Cardiac muscle cell (in vitro differentiated cells and primary cell): ENCODE measurements around the gene MTRFR. TPM values are rescaled to one million over a fixed set of nuclear protein-coding genes. Genes with fewer than 3 reads are reported as not detected.

ENCODE experiments used
- DNase-seq, 2 donors: peaks; one replicate each; pipeline versions ENCODE4 v3.0.0 to v3.0.0-alpha.2; 2010 to 2017; ENCODE audit warnings: low read depth in 1 of 2, low spot score in 1 of 2
- H3K27ac ChIP-seq: fragments of 200-600 bp; sonication (generic); 2 replicates; pipeline ENCODE4 v1.5.1; 2016
- H3K27me3 ChIP-seq: fragments of 200-600 bp; sonication (generic); 2 replicates; pipeline ENCODE4 v1.6.0; 2016; ENCODE audit warnings: control low read depth
- H3K36me3 ChIP-seq: fragments of 200-600 bp; sonication (generic); 2 replicates; pipeline ENCODE4 v1.5.1; 2016; ENCODE audit warnings: control low read depth
- H3K4me1 ChIP-seq: fragments of 200-600 bp; sonication (generic); 2 replicates; pipeline ENCODE4 v1.8.1; 2017; ENCODE audit warnings: low read depth, mild to moderate bottlenecking, mixed run types
- H3K4me3 ChIP-seq: fragments of 200-600 bp; sonication (generic); 2 replicates; pipeline ENCODE4 v1.5.1; 2016; ENCODE audit warnings: mild to moderate bottlenecking
- H3K9me3 ChIP-seq: fragments of 200-600 bp; sonication (generic); 2 replicates; pipeline ENCODE4 v1.5.1; 2017; ENCODE audit warnings: low read depth, mild to moderate bottlenecking, control low read depth
- polyA plus RNA-seq: library from polyadenylated mRNA; unstranded; fragments of >200 nt; fragmentation: Nextera tagmentation; extraction: Ambion mirVana; gene quantifications from 2 replicates; pipeline ENCODE4 v1.2.1, GENCODE V29; 2016
- total RNA-seq: library from RNA; depleted of rRNA; stranded (reverse); fragments of >200 nt; gene quantifications from 2 replicates; pipeline ENCODE4 v1.2.3, GENCODE V29; 2016
- TF ChIP-seq, protein P1 (sequence below): IDR thresholded peaks from 2 replicates; pipeline ENCODE4 v1.5.1; 2012; ENCODE audit warnings: low read depth, mild to moderate bottlenecking, low read length

The MTRFR gene
- total and polyA plus RNA-seq, 2 experiments from 2014 or later = 25.8 to 31.9 TPM

DNA sequence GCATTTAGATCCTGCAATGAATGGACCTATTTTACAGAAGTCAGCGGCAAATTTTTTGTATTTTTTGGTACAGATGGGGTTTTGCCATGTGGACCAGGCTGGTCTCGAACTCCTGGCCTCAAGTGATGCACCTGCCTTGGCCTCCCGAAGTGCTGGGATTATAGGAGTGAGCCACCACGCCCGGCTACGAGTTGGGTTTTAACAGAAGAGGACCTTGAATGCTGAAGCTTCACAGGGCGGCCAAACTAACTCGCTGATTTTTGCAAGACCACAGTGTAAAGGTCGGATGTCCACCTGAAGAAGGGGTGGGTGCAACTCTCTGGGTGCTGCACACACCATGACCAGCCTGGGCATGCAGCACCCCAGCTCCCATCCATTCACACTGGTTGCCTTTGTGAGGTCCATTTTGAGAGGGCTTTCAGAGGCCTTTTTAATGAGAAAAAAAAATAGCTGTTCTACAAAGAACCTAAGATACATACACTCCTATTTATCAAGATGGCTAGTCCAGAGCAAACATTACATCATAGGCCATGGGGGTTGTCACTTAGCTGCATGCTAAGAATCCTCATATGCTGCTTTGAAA is 60.0 kb downstream of the MTRFR start:
- Histone ChIP-seq H3K36me3 (peaks cover 53% of the 10 kb centered on the region), H3K27me3 (no peaks in the 10 kb centered on the region), H3K4me3 (no peak overlapping the region), H3K4me1 (no peaks in the 10 kb centered on the region), H3K27ac (no peak overlapping the region), H3K9me3 (no peaks in the 10 kb centered on the region)
- TF ChIP-seq, protein P1, sequence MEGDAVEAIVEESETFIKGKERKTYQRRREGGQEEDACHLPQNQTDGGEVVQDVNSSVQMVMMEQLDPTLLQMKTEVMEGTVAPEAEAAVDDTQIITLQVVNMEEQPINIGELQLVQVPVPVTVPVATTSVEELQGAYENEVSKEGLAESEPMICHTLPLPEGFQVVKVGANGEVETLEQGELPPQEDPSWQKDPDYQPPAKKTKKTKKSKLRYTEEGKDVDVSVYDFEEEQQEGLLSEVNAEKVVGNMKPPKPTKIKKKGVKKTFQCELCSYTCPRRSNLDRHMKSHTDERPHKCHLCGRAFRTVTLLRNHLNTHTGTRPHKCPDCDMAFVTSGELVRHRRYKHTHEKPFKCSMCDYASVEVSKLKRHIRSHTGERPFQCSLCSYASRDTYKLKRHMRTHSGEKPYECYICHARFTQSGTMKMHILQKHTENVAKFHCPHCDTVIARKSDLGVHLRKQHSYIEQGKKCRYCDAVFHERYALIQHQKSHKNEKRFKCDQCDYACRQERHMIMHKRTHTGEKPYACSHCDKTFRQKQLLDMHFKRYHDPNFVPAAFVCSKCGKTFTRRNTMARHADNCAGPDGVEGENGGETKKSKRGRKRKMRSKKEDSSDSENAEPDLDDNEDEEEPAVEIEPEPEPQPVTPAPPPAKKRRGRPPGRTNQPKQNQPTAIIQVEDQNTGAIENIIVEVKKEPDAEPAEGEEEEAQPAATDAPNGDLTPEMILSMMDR = no peak
- no peak for DNase-seq

DNA sequence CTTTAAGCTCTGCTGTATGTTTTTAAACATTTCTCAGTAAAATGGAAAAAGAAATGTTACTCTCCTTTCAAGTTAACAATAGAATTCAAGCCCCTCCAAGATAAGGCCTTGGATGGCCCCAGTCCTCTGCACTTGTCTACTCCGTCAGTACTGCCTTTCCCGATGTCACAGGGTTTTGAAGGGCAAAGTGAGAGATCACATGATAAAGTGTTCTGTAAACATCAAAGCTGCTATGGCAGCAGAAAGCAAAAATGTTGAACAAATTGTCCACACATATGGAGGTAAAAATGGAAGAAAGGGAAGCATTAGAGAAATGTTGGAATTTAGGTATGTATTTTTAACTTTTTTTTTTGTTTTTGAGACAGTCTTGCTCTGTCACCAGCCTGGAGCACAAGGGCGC is 71.9 kb downstream of the MTRFR start:
- peak in 1 of 2 donors; percentile 20 for DNase-seq
- no peak overlapping the region for H3K4me3 ChIP-seq
- peaks cover 59% of the 10 kb centered on the region for H3K36me3 ChIP-seq
- H3K9me3 ChIP-seq = no peaks in the 10 kb centered on the region
- TF ChIP-seq, protein P1 = no peak
- peak overlapping the region; percentile 86 for H3K27ac ChIP-seq
- no peaks in the 10 kb centered on the region for H3K27me3 ChIP-seq
- H3K4me1 ChIP-seq = no peaks in the 10 kb centered on the region

DNA sequence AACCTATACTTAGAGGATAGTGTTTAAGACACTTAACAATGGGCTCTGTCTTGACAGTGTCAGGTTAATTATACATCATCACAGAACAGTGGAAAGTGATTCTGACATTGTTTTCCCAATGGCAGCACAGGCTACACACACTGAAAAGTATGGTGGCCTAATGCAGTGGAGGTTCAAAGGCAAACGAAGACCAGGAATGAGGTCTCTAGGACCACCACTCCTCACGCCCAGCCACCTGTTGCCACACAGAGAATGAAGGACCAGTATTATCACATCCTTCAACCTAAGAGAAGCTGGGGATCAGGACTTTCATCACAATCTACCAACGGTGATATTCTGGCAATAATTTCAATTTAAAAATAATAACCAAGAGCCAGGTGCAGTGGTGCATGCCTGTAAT is 73.0 kb downstream of the MTRFR start:
- H3K9me3 ChIP-seq = no peaks in the 10 kb centered on the region
- H3K4me3 ChIP-seq = no peak overlapping the region
- TF ChIP-seq, protein P1 = no peak
- peaks cover 65% of the 10 kb centered on the region for H3K36me3 ChIP-seq
- H3K27ac ChIP-seq = peak overlapping the region; percentile 86
- DNase-seq = no peak
- H3K4me1 ChIP-seq = no peaks in the 10 kb centered on the region
- H3K27me3 ChIP-seq = no peaks in the 10 kb centered on the region

Other genes with a start within 250 kb of the MTRFR start
- 3.7 and 5.6 TPM in 2 replicates for gene PITPNM2, start 82.3 kb upstream of the MTRFR start, total RNA-seq
- gene PITPNM2, start 82.3 kb upstream of the MTRFR start, polyA plus RNA-seq = 2.9 and 4.8 TPM in 2 replicates
- gene MPHOSPH9, start 295 bp upstream of the MTRFR start, total RNA-seq = 47.8 and 90.9 TPM in 2 replicates
- 18.1 and 42.8 TPM in 2 replicates for gene MPHOSPH9, start 295 bp upstream of the MTRFR start, polyA plus RNA-seq
- 48.0 and 60.7 TPM in 2 replicates for gene CDK2AP1, start 38.4 kb downstream of the MTRFR start, total RNA-seq
- gene CDK2AP1, start 38.4 kb downstream of the MTRFR start, polyA plus RNA-seq = 101 and 122 TPM in 2 replicates
- gene SBNO1, start 131.4 kb downstream of the MTRFR start, total RNA-seq = 10.3 and 17.7 TPM in 2 replicates
- 10.4 and 21.4 TPM in 2 replicates for gene SBNO1, start 131.4 kb downstream of the MTRFR start, polyA plus RNA-seq
- 34.2 and 63.3 TPM in 2 replicates for gene KMT5A, start 150.7 kb downstream of the MTRFR start, total RNA-seq
- gene KMT5A, start 150.7 kb downstream of the MTRFR start, polyA plus RNA-seq = 35.4 and 48.3 TPM in 2 replicates
- gene RILPL2, start 203.2 kb downstream of the MTRFR start, total RNA-seq = 2.9 and 3.2 TPM in 2 replicates
- gene RILPL2, start 203.2 kb downstream of the MTRFR start, polyA plus RNA-seq = 4.6 and 5.7 TPM in 2 replicates
- gene SNRNP35, start 224.7 kb downstream of the MTRFR start, total RNA-seq = 18.9 and 32.0 TPM in 2 replicates
- 36.8 and 41.9 TPM in 2 replicates for gene SNRNP35, start 224.7 kb downstream of the MTRFR start, polyA plus RNA-seq